ENCODE data around the gene EIF4A3.

EIF4A3 gene

DNA sequence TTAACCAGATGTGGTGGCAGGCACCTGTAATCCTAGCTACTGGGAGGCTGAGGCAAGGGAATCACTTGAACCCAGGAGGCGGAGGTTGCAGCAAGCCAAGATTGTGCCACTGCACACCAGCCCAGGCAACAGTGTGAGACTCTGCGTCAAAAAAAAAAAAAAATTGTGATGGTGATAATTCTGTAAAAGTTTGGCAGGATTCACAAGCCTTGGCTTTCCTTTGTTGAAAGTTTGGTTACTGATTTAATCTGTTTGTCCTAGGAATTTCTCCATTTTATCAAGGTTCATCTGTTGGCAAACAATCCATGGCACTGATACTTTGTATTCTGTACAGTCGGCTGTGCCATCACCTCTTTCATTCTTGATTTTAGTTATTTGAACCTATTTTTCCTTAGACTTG is 15.9 kb downstream of the EIF4A3 start:
- H3K36me3 ChIP-seq (ENCODE audit: insufficient read depth, low read length) = peaks cover 35% of the 10 kb centered on the region
- no peak overlapping the region for H2AFZ ChIP-seq (ENCODE audit: low read length)
- no peaks in the 10 kb centered on the region for H3K27me3 ChIP-seq (ENCODE audit: insufficient read depth, low read length)
- no peaks in the 10 kb centered on the region for H3K9me3 ChIP-seq (ENCODE audit: low read length)
- H3K4me1 ChIP-seq (ENCODE audit: insufficient read depth, low read length, severe bottlenecking) = no peaks in the 10 kb centered on the region
- no peaks in the 10 kb centered on the region for H4K20me1 ChIP-seq (ENCODE audit: insufficient read depth, low read length)
- H3K4me2 ChIP-seq (ENCODE audit: low read length) = no peak overlapping the region
- H3K9ac ChIP-seq (ENCODE audit: low read length) = no peak overlapping the region
- H3K79me2 ChIP-seq (ENCODE audit: insufficient read depth, low read length) = no peaks in the 10 kb centered on the region
- H3K9me2 ChIP-seq (ENCODE audit: low read depth, low read length) = no peaks in the 10 kb centered on the region
- no peak overlapping the region for H3K4me3 ChIP-seq (ENCODE audit: low read depth, low read length, poor library complexity, severe bottlenecking)
- no peaks in the 10 kb centered on the region for H3F3A ChIP-seq (ENCODE audit: insufficient read depth, low read length)
- TF ChIP-seq EZH2 (IDR thresholded peaks at IDR 0.05; ENCODE audit: borderline replicate concordance, low read length) = no peak
- TF ChIP-seq, protein P1, sequence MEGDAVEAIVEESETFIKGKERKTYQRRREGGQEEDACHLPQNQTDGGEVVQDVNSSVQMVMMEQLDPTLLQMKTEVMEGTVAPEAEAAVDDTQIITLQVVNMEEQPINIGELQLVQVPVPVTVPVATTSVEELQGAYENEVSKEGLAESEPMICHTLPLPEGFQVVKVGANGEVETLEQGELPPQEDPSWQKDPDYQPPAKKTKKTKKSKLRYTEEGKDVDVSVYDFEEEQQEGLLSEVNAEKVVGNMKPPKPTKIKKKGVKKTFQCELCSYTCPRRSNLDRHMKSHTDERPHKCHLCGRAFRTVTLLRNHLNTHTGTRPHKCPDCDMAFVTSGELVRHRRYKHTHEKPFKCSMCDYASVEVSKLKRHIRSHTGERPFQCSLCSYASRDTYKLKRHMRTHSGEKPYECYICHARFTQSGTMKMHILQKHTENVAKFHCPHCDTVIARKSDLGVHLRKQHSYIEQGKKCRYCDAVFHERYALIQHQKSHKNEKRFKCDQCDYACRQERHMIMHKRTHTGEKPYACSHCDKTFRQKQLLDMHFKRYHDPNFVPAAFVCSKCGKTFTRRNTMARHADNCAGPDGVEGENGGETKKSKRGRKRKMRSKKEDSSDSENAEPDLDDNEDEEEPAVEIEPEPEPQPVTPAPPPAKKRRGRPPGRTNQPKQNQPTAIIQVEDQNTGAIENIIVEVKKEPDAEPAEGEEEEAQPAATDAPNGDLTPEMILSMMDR (IDR thresholded peaks at IDR 0.05; ENCODE audit: low read length) = no peak
- no peak overlapping the region for H3K27ac ChIP-seq (ENCODE audit: low read depth, low read length, poor library complexity, severe bottlenecking)

GRCh38 chr17:80129006-80129565 is 17.8 kb downstream of the EIF4A3 start:
- no peaks in the 10 kb centered on the region; the same call in 1 of the 2 replicates for H3K27me3 ChIP-seq (ENCODE audit: insufficient read depth, low read length)
- no peaks in the 10 kb centered on the region for H3K9me2 ChIP-seq (ENCODE audit: low read depth, low read length)
- no peaks in the 10 kb centered on the region for H3K79me2 ChIP-seq (ENCODE audit: insufficient read depth, low read length)
- H3K4me1 ChIP-seq (ENCODE audit: insufficient read depth, low read length, severe bottlenecking) = no peaks in the 10 kb centered on the region
- H3K4me2 ChIP-seq (ENCODE audit: low read length) = no peak overlapping the region
- H4K20me1 ChIP-seq (ENCODE audit: insufficient read depth, low read length) = no peaks in the 10 kb centered on the region
- no peak overlapping the region for H3K4me3 ChIP-seq (ENCODE audit: low read depth, low read length, poor library complexity, severe bottlenecking)
- H2AFZ ChIP-seq (ENCODE audit: low read length) = no peak overlapping the region
- no peaks in the 10 kb centered on the region for H3K9me3 ChIP-seq (ENCODE audit: low read length)
- no peak overlapping the region for H3K9ac ChIP-seq (ENCODE audit: low read length)
- TF ChIP-seq, protein P1 (IDR thresholded peaks at IDR 0.05; ENCODE audit: low read length) = no peak
- TF ChIP-seq EZH2 (IDR thresholded peaks at IDR 0.05; ENCODE audit: borderline replicate concordance, low read length) = no peak
- no peaks in the 10 kb centered on the region for H3F3A ChIP-seq (ENCODE audit: insufficient read depth, low read length)
- peaks cover 17% of the 10 kb centered on the region for H3K36me3 ChIP-seq (ENCODE audit: insufficient read depth, low read length)
- no peak overlapping the region for H3K27ac ChIP-seq (ENCODE audit: low read depth, low read length, poor library complexity, severe bottlenecking)

DNA sequence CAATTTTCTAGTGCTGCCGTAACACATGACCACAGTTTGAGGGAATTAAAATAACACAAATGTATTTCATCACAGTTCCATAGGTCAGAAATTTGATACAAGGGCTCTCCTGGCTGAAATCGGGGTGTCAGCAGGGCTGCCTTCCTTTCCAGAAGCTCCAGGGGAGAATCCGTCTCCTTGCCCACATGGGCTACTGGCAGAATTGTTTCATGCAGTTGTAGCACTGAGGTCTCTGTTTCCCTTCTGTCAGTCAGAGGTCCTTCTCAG is 20.5 kb downstream of the EIF4A3 start:
- no peak overlapping the region for H3K4me2 ChIP-seq (ENCODE audit: low read length)
- no peaks in the 10 kb centered on the region for H3K9me3 ChIP-seq (ENCODE audit: low read length)
- no peaks in the 10 kb centered on the region for H3K79me2 ChIP-seq (ENCODE audit: insufficient read depth, low read length)
- no peaks in the 10 kb centered on the region for H4K20me1 ChIP-seq (ENCODE audit: insufficient read depth, low read length)
- H2AFZ ChIP-seq (ENCODE audit: low read length) = no peak overlapping the region
- TF ChIP-seq, protein P1 (IDR thresholded peaks at IDR 0.05; ENCODE audit: low read length) = no peak
- TF ChIP-seq EZH2 (IDR thresholded peaks at IDR 0.05; ENCODE audit: borderline replicate concordance, low read length) = no peak
- H3K4me1 ChIP-seq (ENCODE audit: insufficient read depth, low read length, severe bottlenecking) = no peaks in the 10 kb centered on the region
- H3K9me2 ChIP-seq (ENCODE audit: low read depth, low read length) = no peaks in the 10 kb centered on the region
- no peak overlapping the region for H3K27ac ChIP-seq (ENCODE audit: low read depth, low read length, poor library complexity, severe bottlenecking)
- no peaks in the 10 kb centered on the region for H3K36me3 ChIP-seq (ENCODE audit: insufficient read depth, low read length)
- peaks cover 3% of the 10 kb centered on the region; the same call in 1 of the 2 replicates for H3K27me3 ChIP-seq (ENCODE audit: insufficient read depth, low read length)
- H3K4me3 ChIP-seq (ENCODE audit: low read depth, low read length, poor library complexity, severe bottlenecking) = no peak overlapping the region
- H3F3A ChIP-seq (ENCODE audit: insufficient read depth, low read length) = no peaks in the 10 kb centered on the region
- H3K9ac ChIP-seq (ENCODE audit: low read length) = no peak overlapping the region

Data from OCI-LY1 (cell line).